ENCODE measurements around the gene RCOR3.

Gene RCOR3

DNA sequence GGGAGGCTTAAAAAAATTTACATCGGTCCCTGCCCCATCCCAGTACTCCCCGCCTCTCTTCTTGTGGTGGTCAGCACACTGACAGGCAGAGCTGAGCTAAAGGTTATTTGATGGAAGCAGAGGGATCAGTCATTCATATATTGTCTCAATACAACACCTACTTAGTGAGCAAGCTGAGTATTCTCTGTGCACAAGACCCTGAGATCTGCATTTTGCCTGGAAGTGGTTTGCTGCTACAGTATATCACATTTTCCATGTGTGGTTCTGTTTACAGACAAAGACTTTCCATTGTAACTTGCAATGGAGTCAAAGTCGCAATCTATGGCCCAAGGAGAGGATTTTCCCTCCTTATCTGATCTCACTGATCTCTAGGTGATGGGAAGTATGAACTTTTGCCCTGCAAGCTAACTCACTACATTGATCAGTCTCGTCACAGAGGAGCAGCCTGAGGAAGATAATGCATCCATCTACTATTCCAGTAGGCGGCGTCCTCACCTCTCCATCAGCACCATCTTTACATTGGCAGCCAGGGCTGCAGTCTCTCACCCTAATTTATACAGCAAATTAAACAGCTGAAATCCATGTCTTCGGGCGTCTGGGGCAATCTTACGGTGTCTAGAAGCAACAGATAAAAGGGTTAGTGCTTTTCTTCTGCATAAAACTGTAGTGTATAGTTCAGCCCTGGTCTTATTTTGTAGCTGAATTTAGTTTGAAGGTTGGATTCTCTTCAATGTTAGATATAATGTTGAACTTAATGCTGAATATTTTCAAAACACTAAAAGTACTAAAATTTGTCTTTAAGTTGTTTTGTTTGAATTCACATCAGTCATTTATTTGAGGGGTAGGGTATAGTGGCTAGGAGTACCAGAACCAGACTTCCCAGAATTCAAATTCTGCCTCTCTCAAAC lies 64.2 kb downstream of the RCOR3 start:
- Histone ChIP-seq H3K36me3 (no peaks in the 10 kb centered on the region), H3K4me1 (peaks cover 0 to 19% (median 8%) of the 10 kb centered on the region in 4 donors), H3K4me3 (no peak overlapping the region), H3K27ac (no peak overlapping the region), H3K27me3 (no peaks in the 10 kb centered on the region), H3K9me3 (no peaks in the 10 kb centered on the region)
- DNase-seq: peak in 1 of 2 donors; percentile 57
- intact Hi-C loops (cut with DNase I; ENCODE audit: low total_unique reads): loop anchor here (5.0 to 10.0 kb wide), 3 partner anchors 144 to 331 kb away; no protein-coding TSS in a partner anchor
- TF ChIP-seq, protein P1, sequence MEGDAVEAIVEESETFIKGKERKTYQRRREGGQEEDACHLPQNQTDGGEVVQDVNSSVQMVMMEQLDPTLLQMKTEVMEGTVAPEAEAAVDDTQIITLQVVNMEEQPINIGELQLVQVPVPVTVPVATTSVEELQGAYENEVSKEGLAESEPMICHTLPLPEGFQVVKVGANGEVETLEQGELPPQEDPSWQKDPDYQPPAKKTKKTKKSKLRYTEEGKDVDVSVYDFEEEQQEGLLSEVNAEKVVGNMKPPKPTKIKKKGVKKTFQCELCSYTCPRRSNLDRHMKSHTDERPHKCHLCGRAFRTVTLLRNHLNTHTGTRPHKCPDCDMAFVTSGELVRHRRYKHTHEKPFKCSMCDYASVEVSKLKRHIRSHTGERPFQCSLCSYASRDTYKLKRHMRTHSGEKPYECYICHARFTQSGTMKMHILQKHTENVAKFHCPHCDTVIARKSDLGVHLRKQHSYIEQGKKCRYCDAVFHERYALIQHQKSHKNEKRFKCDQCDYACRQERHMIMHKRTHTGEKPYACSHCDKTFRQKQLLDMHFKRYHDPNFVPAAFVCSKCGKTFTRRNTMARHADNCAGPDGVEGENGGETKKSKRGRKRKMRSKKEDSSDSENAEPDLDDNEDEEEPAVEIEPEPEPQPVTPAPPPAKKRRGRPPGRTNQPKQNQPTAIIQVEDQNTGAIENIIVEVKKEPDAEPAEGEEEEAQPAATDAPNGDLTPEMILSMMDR (IDR thresholded peaks at IDR 0.05): peak; percentile 64 to 67

DNA sequence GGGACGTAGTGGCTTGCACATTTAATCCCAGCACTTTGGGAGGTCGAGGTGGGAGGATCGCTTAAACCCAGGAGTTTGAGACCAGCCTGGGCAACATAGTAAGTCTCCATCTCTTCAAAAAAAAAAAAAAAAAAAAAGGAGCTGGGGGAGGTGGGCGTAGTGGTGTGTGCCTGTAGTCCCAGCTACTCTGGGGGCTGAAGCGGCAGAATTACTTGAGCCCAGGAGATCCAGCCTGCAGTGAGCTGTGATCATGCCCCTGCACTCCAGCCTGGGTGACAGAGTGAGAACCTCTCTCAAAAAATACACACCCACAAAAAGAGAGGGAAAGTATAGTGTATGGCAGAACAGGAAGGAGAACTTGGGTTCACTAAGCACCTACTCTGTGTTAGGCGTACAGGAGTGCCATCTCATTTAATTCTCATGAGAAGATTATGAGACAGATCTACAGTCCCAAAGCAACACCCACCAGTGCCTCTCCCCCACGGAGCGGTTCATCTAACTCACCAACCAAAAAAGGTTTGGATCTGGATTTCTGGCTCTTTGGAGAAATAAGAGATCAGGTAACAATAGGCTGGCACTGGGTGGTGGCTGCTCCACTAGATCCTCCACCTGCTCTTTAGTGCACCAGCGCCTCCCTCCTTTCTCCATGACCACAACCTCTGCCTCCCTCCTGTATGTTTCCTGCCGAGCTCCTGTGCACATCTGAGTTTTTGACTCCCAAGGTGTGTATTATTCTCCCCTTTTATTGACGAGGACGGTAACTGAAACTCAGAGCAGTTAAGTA lies 66.0 kb downstream of the RCOR3 start:
- Histone ChIP-seq H3K27ac (peak overlapping the region; percentile 95 to 97), H3K9me3 (no peaks in the 10 kb centered on the region), H3K27me3 (no peaks in the 10 kb centered on the region), H3K4me3 (no peak overlapping the region), H3K36me3 (no peaks in the 10 kb centered on the region), H3K4me1 (peaks cover 0 to 37% (median 25%) of the 10 kb centered on the region in 4 donors)
- TF ChIP-seq, protein P1 (IDR thresholded peaks at IDR 0.05): no peak
- intact Hi-C loops (cut with DNase I; ENCODE audit: low total_unique reads): loop anchor here (5.0 to 10.0 kb wide), 4 partner anchors 142 to 330 kb away; no protein-coding TSS in a partner anchor
- no peak for DNase-seq

- DNase-seq: no peak
- H3K27me3 ChIP-seq: no peaks in the 10 kb centered on the region
- intact Hi-C loops (cut with DNase I; ENCODE audit: low total_unique reads): loop anchor here (5.0 to 10.0 kb wide), 3 partner anchors 186 to 329 kb away; no protein-coding TSS in a partner anchor
Observed at GRCh38 chr1:211326140-211326527, 67.0 kb downstream of the RCOR3 start.

GRCh38 chr1:211326528-211327345 lies 67.6 kb downstream of the RCOR3 start, which contains the start of gene TRAF5:
TSS of gene TRAF5 (plus strand) at chr1:211326833. CDS start at chr1:211353240, 26,407 bp downstream.
- no peaks in the 10 kb centered on the region for H3K36me3 ChIP-seq
- peak within 1 kb of the TSS; percentile 75 to 82 for H3K4me3 ChIP-seq
- no peaks in the 10 kb centered on the region for H3K27me3 ChIP-seq
- TF ChIP-seq, protein P1 (IDR thresholded peaks at IDR 0.05): no peak
- peaks cover 0 to 52% (median 38%) of the 10 kb centered on the region in 4 donors for H3K4me1 ChIP-seq
- DNase-seq: peak; percentile 49 to 76
- H3K27ac ChIP-seq: peak within 1 kb of the TSS; percentile 95 to 97
- intact Hi-C loops (cut with DNase I; ENCODE audit: low total_unique reads): loop anchor here (5.0 to 10.0 kb wide), 3 partner anchors 186 to 328 kb away; no protein-coding TSS in a partner anchor
- H3K9me3 ChIP-seq: no peaks in the 10 kb centered on the region

More at GRCh38 chr1:211326140-211326527, 67.0 kb downstream of the RCOR3 start:
- Histone ChIP-seq H3K36me3 (no peaks in the 10 kb centered on the region), H3K9me3 (no peaks in the 10 kb centered on the region), H3K4me3 (peak overlapping the region; percentile 75 to 82), H3K4me1 (peaks cover 0 to 46% (median 33%) of the 10 kb centered on the region in 4 donors), H3K27ac (peak overlapping the region; percentile 95 to 97)
- TF ChIP-seq, protein P1 (IDR thresholded peaks at IDR 0.05): no peak
